IMR-90 (cell line): ENCODE results near the gene OPN1MW2. TPM values are rescaled to one million over a fixed set of nuclear protein-coding genes. Genes with fewer than 3 reads are reported as not detected.
A peak's percentile ranks its signal among the peaks of the same experiment; 100 is the strongest.
"Not testable (repeated sequence)": the region's sequence is repeated elsewhere in the genome, so short reads cannot be mapped to it uniquely, and the experiment has no call there.

Experiments used
- ATAC-seq: fragments of 200-7000 bp; cut with Tn5 transposase; 2 replicates; pipeline ENCODE4 v1.9.1; 2020; ENCODE audit warnings: low read depth, mild to moderate bottlenecking, moderate library complexity
- BruUV-seq: library from RNA; stranded (reverse); fragments of 400-500 nt; replicated peaks from 2 replicates; lab custom pipeline; 2021; lab: Mats Ljungman, UMichigan
- CTCF ChIA-PET: fragments of 300-600 bp; formaldehyde crosslinking; extraction: SDS; loops from one replicate; lab custom pipeline; 2021; ENCODE audit warnings: antibody characterized with exemption; lab: Yijun Ruan, JAX
- POLR2A ChIA-PET: fragments of 300-600 bp; sonication (Branson Sonifier 250); formaldehyde crosslinking; loops from one replicate; lab custom pipeline; 2022; ENCODE audit warnings: antibody characterized with exemption; ENCODE audit not compliant: unreplicated experiment; lab: Charles Lee
- DNase-seq: peaks from one replicate; pipeline ENCODE4 v3.0.0; 2013
- H2AFZ ChIP-seq: replicated peaks from 2 replicates; pipeline ENCODE3; 2013; ENCODE audit warnings: low read length, mild to moderate bottlenecking; ENCODE audit not compliant: poor library complexity
- H2AK5ac ChIP-seq: 2 replicates; pipeline ENCODE4 v1.6.1; 2013; ENCODE audit warnings: low read depth, low read length, inconsistent platforms
- H2AK9ac ChIP-seq: replicated peaks from 2 replicates; pipeline ENCODE3; 2013; ENCODE audit warnings: mild to moderate bottlenecking, low read depth, low read length, moderate library complexity; ENCODE audit not compliant: poor library complexity
- H2BK120ac ChIP-seq: 2 replicates; pipeline ENCODE4 v1.6.1; 2013; ENCODE audit warnings: low read depth, low read length, inconsistent platforms
- H2BK15ac ChIP-seq: 3 replicates; pipeline ENCODE4 v1.6.1; 2013; ENCODE audit warnings: low read depth, low read length, inconsistent platforms
- H2BK20ac ChIP-seq: 2 replicates; pipeline ENCODE4 v1.6.1; 2013; ENCODE audit warnings: low read depth, mild to moderate bottlenecking, inconsistent platforms, low read length, moderate library complexity
- H2BK5ac ChIP-seq: 2 replicates; pipeline ENCODE4 v1.6.1; 2013; ENCODE audit warnings: mild to moderate bottlenecking, low read depth, low read length, inconsistent platforms; ENCODE audit not compliant: poor library complexity, severe bottlenecking
- H3K14ac ChIP-seq: replicated peaks from 2 replicates; pipeline ENCODE4 v1.6.1; 2013; ENCODE audit warnings: low read depth, low read length, inconsistent platforms
- H3K18ac ChIP-seq: 2 replicates; pipeline ENCODE4 v1.6.1; 2013; ENCODE audit warnings: low read depth, low read length, control low read depth
- H3K23ac ChIP-seq: 2 replicates; pipeline ENCODE4 v1.6.1; 2013; ENCODE audit warnings: low read depth, low read length, inconsistent platforms
- H3K27ac ChIP-seq: 2 replicates; pipeline ENCODE4 v1.5.1; 2013; ENCODE audit warnings: mild to moderate bottlenecking, control low read depth, low read length; ENCODE audit not compliant: insufficient read depth
- H3K27me3 ChIP-seq: 2 replicates; pipeline ENCODE4 v1.6.1; 2013; ENCODE audit warnings: low read length; ENCODE audit not compliant: control insufficient read depth, insufficient read depth
- H3K36me3 ChIP-seq: 2 replicates; pipeline ENCODE4 v1.6.1; 2013; ENCODE audit warnings: low read length, mixed read lengths; ENCODE audit not compliant: control insufficient read depth, insufficient read depth
- H3K4ac ChIP-seq: 2 replicates; pipeline ENCODE4 v1.6.1; 2013; ENCODE audit warnings: low read depth, low read length, inconsistent platforms
- H3K4me1 ChIP-seq: 2 replicates; pipeline ENCODE4 v1.6.1; 2013; ENCODE audit warnings: low read length, mixed read lengths; ENCODE audit not compliant: control insufficient read depth, insufficient read depth
- H3K4me2 ChIP-seq: 2 replicates; pipeline ENCODE4 v1.6.1; 2013; ENCODE audit warnings: low read depth, mild to moderate bottlenecking, control low read depth, low read length, moderate library complexity
- H3K4me3 ChIP-seq: 2 replicates; pipeline ENCODE4 v1.5.1; 2013; ENCODE audit warnings: low read depth, mild to moderate bottlenecking, control low read depth, low read length, moderate library complexity; ENCODE audit not compliant: insufficient read depth
- H3K56ac ChIP-seq: 2 replicates; pipeline ENCODE4 v1.6.1; 2013; ENCODE audit warnings: low read length, inconsistent platforms; ENCODE audit not compliant: insufficient read depth; ENCODE audit errors: extremely low read depth
- H3K79me1 ChIP-seq, 2 experiments: 2 replicates each; pipeline ENCODE4 v1.6.1; 2013; ENCODE audit warnings: low read length in 2 of 2, inconsistent platforms in 1 of 2, low read depth in 1 of 2
- H3K9ac ChIP-seq: 2 replicates; pipeline ENCODE4 v1.6.1; 2013; ENCODE audit warnings: low read depth, low read length, control low read depth
- H3K9me1 ChIP-seq: 2 replicates; pipeline ENCODE4 v1.6.1; 2013; ENCODE audit warnings: low read length, inconsistent platforms; ENCODE audit not compliant: insufficient read depth
- H3K9me3 ChIP-seq: 2 replicates; pipeline ENCODE4 v1.6.1; 2013; ENCODE audit warnings: low read length; ENCODE audit not compliant: control insufficient read depth, insufficient read depth
- H4K20me1 ChIP-seq: 2 replicates; pipeline ENCODE4 v1.6.1; 2013; ENCODE audit warnings: low read length, inconsistent platforms; ENCODE audit not compliant: insufficient read depth
- H4K5ac ChIP-seq: 2 replicates; pipeline ENCODE4 v1.6.1; 2013; ENCODE audit warnings: mild to moderate bottlenecking, low read depth, low read length, control low read depth
- H4K8ac ChIP-seq, 2 experiments: 2 replicates each; pipeline ENCODE4 v1.6.1; 2013; ENCODE audit warnings: low read depth in 2 of 2, low read length in 2 of 2, control low read depth in 1 of 2, inconsistent platforms in 1 of 2
- H4K91ac ChIP-seq: 2 replicates; pipeline ENCODE4 v1.6.1; 2013; ENCODE audit warnings: low read depth, low read length, inconsistent platforms; ENCODE audit not compliant: insufficient read depth
- WGBS, 2 experiments: methylation state at CpG; one replicate each; pipeline versions ENCODE4 v1.1.5 to v1.1.7; 2013; ENCODE audit warnings: missing lambda C conversion rate in 2 of 2; ENCODE audit not compliant: insufficient read length in 1 of 2; ENCODE audit errors: extremely low coverage in 2 of 2; 5-methylcytosine and 5-hydroxymethylcytosine counted together
- dilution Hi-C: fragments of 300-500 bp; cut with HindIII; formaldehyde crosslinking; loops from one replicate; pipeline ENCODE4 v1.14.3; 2018; ENCODE audit warnings: low sequenced_read_pairs; ENCODE audit not compliant: unreplicated experiment
- in situ Hi-C: fragments of 300-500 bp; cut with MboI; formaldehyde crosslinking; loops from 3 replicates; pipeline ENCODE4 v1.14.3; 2019; ENCODE audit warnings: low sequenced_read_pairs, inconsistent platforms, mixed read lengths
- intact Hi-C: fragments of 100-400 bp; cut with micrococcal nuclease; formaldehyde crosslinking; loops from 2 replicates; pipeline ENCODE4 v1.10.0; 2022
- polyA plus RNA-seq, 3 experiments: library from polyadenylated mRNA; depleted of rRNA; stranded (reverse); fragments of >200 nt; gene quantifications; 2 replicates each; pipeline ENCODE4 v1.2.3, GENCODE V29; 2012; ENCODE audit warnings: low replicate concordance in 1 of 3
- total RNA-seq: library from RNA; depleted of rRNA; stranded (reverse); fragments of >200 nt; gene quantifications from 2 replicates; pipeline ENCODE4 v1.2.3, GENCODE V29; 2012

Gene OPN1MW2
- total and polyA plus RNA-seq, 2 of the 4 experiments (the other 2 are of a cell fraction): not detected

GRCh38 chrX:154209670-154210418 is 9.7 kb upstream of the OPN1MW2 start:
- H3K4me2 ChIP-seq, H2BK20ac ChIP-seq, H3K56ac ChIP-seq, H3K9me1 ChIP-seq, intact Hi-C loops, H4K91ac ChIP-seq, H3K14ac ChIP-seq, H3K36me3 ChIP-seq, H3K18ac ChIP-seq, H3K4me1 ChIP-seq, H2BK5ac ChIP-seq, H2AK9ac ChIP-seq, H4K8ac ChIP-seq, H2AK5ac ChIP-seq, H3K27me3 ChIP-seq, BruUV-seq, H4K5ac ChIP-seq, DNase-seq, dilution Hi-C loops, POLR2A ChIA-PET, H2BK120ac ChIP-seq, CTCF ChIA-PET, H2BK15ac ChIP-seq, H3K23ac ChIP-seq, H3K9ac ChIP-seq, H3K4ac ChIP-seq, in situ Hi-C loops, H2AFZ ChIP-seq, H3K27ac ChIP-seq, H4K20me1 ChIP-seq, H3K4me3 ChIP-seq, H3K79me1 ChIP-seq, H3K9me3 ChIP-seq: not testable (repeated sequence)
- no CpG with 5 or more reads among the region's 21 CpGs for WGBS, 2 experiments
- ATAC-seq: peak; percentile 21; the same call in 1 of the 2 replicates

DNA sequence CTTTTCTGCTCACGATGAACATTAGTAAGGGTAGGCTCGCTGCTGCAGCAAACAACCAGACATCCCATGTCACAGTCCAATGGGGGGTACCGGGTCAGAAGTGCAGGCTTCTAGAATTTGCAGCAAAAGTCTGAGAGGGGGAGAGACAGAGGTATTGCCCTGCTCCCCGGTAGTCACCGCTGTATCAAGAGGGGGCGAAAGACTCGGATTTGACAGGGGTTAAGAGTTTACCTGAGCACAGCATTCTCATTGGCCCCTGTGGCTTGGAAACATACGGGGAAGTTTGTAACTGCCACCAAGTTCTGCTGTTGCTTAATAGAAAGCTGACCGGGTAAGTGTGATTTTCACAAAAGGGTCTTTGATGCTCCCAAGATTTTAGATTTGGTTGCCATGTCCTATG is 8.5 kb upstream of the OPN1MW2 start:
- H2BK20ac ChIP-seq, H3K9me3 ChIP-seq, H2AK5ac ChIP-seq, dilution Hi-C loops, H3K14ac ChIP-seq, H3K79me1 ChIP-seq, H2BK5ac ChIP-seq, H3K36me3 ChIP-seq, H3K4me3 ChIP-seq, H3K4ac ChIP-seq, ATAC-seq, H2BK120ac ChIP-seq, H3K56ac ChIP-seq, DNase-seq, BruUV-seq, H4K5ac ChIP-seq, H3K9ac ChIP-seq, H4K8ac ChIP-seq, intact Hi-C loops, H3K4me2 ChIP-seq, CTCF ChIA-PET, H3K23ac ChIP-seq, H2BK15ac ChIP-seq, H2AK9ac ChIP-seq, H4K91ac ChIP-seq, H2AFZ ChIP-seq, H3K9me1 ChIP-seq, H3K4me1 ChIP-seq, POLR2A ChIA-PET, H3K27ac ChIP-seq, H3K18ac ChIP-seq, H3K27me3 ChIP-seq, H4K20me1 ChIP-seq, in situ Hi-C loops: not testable (repeated sequence)
- no CpG with 5 or more reads among the region's 9 CpGs for WGBS, 2 experiments
